HepG2 (cell line): ENCODE results near the gene RPS25. TPM values are rescaled to one million over a fixed set of nuclear protein-coding genes. Genes with fewer than 3 reads are reported as not detected.

Source experiments
- E2F1 ChIP-seq: sonication (generic); formaldehyde crosslinking; IDR thresholded peaks from 2 replicates; pipeline ENCODE4 v1.5.0; 2020; ENCODE audit warnings: missing genetic modification reagents
- GPBP1L1 ChIP-seq: sonication (generic); formaldehyde crosslinking; IDR thresholded peaks from 2 replicates; pipeline ENCODE4 v1.5.0; 2020; ENCODE audit warnings: mild to moderate bottlenecking, missing genetic modification reagents
- MBD4 ChIP-seq: IDR thresholded peaks from 2 replicates; pipeline ENCODE4 v1.6.1; 2012; ENCODE audit warnings: low read length, inconsistent platforms, borderline replicate concordance
- MTA1 ChIP-seq: sonication (generic); formaldehyde crosslinking; IDR thresholded peaks from 2 replicates; pipeline ENCODE4 v1.4.0; 2020; ENCODE audit warnings: missing genetic modification reagents, mild to moderate bottlenecking, borderline replicate concordance
- MXD1 ChIP-seq: sonication (generic); formaldehyde crosslinking; IDR thresholded peaks from 2 replicates; pipeline ENCODE4 v1.4.0; 2020; ENCODE audit warnings: mild to moderate bottlenecking, missing genetic modification reagents
- NBN ChIP-seq: fragments of 450-650 bp; conservative IDR thresholded peaks from 2 replicates; pipeline ENCODE4 v1.6.1; 2017
- NFKBIZ ChIP-seq: IDR thresholded peaks from 2 replicates; pipeline ENCODE4 v1.6.1; 2018; ENCODE audit warnings: missing genetic modification reagents, missing compliant biosample characterization
- NRL ChIP-seq: sonication (generic); formaldehyde crosslinking; IDR thresholded peaks from 2 replicates; pipeline ENCODE4 v1.5.0; 2020; ENCODE audit warnings: missing genetic modification reagents, mild to moderate bottlenecking, moderate library complexity, borderline replicate concordance
- POGZ ChIP-seq: sonication (generic); formaldehyde crosslinking; IDR thresholded peaks from 2 replicates; pipeline ENCODE4 v1.4.0; 2020; ENCODE audit warnings: mild to moderate bottlenecking, missing genetic modification reagents
- PRPF4 ChIP-seq: fragments of 200-400 bp; formaldehyde crosslinking; IDR thresholded peaks from 2 replicates; pipeline ENCODE4 v1.6.1; 2016; ENCODE audit warnings: low read length, low read depth; ENCODE audit not compliant: poor library complexity, severe bottlenecking
- SMARCC2 ChIP-seq: fragments of 450-650 bp; IDR thresholded peaks from 2 replicates; pipeline ENCODE4 v1.6.1; 2017; ENCODE audit warnings: antibody characterized with exemption, mild to moderate bottlenecking
- SSRP1 ChIP-seq: IDR thresholded peaks from 2 replicates; pipeline ENCODE4 v1.6.1; 2016; ENCODE audit warnings: control low read depth
- STAT5B ChIP-seq: sonication (generic); formaldehyde crosslinking; IDR thresholded peaks from 2 replicates; pipeline ENCODE4 v1.4.0; 2020; ENCODE audit warnings: missing genetic modification reagents
- TFDP2 ChIP-seq: sonication (generic); formaldehyde crosslinking; IDR thresholded peaks from 2 replicates; pipeline ENCODE4 v1.4.0; 2020; ENCODE audit warnings: missing genetic modification reagents
- THAP8 ChIP-seq: sonication (generic); formaldehyde crosslinking; IDR thresholded peaks from 2 replicates; pipeline ENCODE4 v1.5.1; 2020; ENCODE audit warnings: missing genetic modification reagents, mild to moderate bottlenecking, borderline replicate concordance
- YEATS2 ChIP-seq: sonication (generic); formaldehyde crosslinking; IDR thresholded peaks from 2 replicates; pipeline ENCODE4 v1.4.0; 2020; ENCODE audit warnings: missing genetic modification reagents, borderline replicate concordance
- ZFP62 ChIP-seq: sonication (generic); formaldehyde crosslinking; IDR thresholded peaks from 2 replicates; pipeline ENCODE4 v1.4.0; 2020; ENCODE audit warnings: missing genetic modification reagents
- ZMYM3 ChIP-seq: sonication (generic); formaldehyde crosslinking; IDR thresholded peaks from 2 replicates; pipeline ENCODE4 v1.5.1; 2020; ENCODE audit warnings: mild to moderate bottlenecking, missing genetic modification reagents
- ZNF143 ChIP-seq: sonication (generic); formaldehyde crosslinking; IDR thresholded peaks from 2 replicates; pipeline ENCODE4 v1.4.0; 2020; ENCODE audit warnings: missing genetic modification reagents
- ZNF275 ChIP-seq: sonication (generic); formaldehyde crosslinking; IDR thresholded peaks from 2 replicates; pipeline ENCODE4 v1.8.0; 2022; ENCODE audit warnings: missing genetic modification reagents, mild to moderate bottlenecking, inconsistent platforms, borderline replicate concordance
- ZNF382 ChIP-seq: sonication (generic); formaldehyde crosslinking; IDR thresholded peaks from 2 replicates; pipeline ENCODE4 v1.5.0; 2020; ENCODE audit warnings: missing genetic modification reagents, mild to moderate bottlenecking, borderline replicate concordance
- ZNF468 ChIP-seq: sonication (generic); formaldehyde crosslinking; IDR thresholded peaks from 2 replicates; pipeline ENCODE4 v1.8.0; 2022; ENCODE audit warnings: mild to moderate bottlenecking, moderate library complexity, missing genetic modification reagents
- ZNF546 ChIP-seq: sonication (generic); formaldehyde crosslinking; conservative IDR thresholded peaks from 2 replicates; pipeline ENCODE4 v1.8.1; 2023; ENCODE audit warnings: mild to moderate bottlenecking, missing genetic modification reagents
- ZNF720 ChIP-seq: sonication (generic); formaldehyde crosslinking; IDR thresholded peaks from 2 replicates; pipeline ENCODE4 v1.4.0; 2020; ENCODE audit warnings: missing genetic modification reagents
- polyA plus RNA-seq, 8 experiments: library from polyadenylated mRNA; depleted of rRNA in 3 of 8; stranded (reverse) in 7 of 8; unstranded in 1 of 8; fragments of >200 nt; fragmentation: Illumina TruSeq in 4 of 8; extraction: Trizol in 4 of 8; gene quantifications; 2 replicates each; pipeline versions ENCODE4 v1.2.1 to v1.2.3, GENCODE V29; 2011 to 2016; ENCODE audit warnings: low read depth in 4 of 8, missing spikeins in 1 of 8, mixed read lengths in 1 of 8; ENCODE audit not compliant: insufficient read depth in 1 of 8
- total RNA-seq, 5 experiments: library from RNA; depleted of rRNA; stranded (reverse); fragments of >200 nt; fragmentation: Illumina TruSeq; extraction: Trizol; gene quantifications; 2 replicates each; pipeline ENCODE4 v1.2.3, GENCODE V29; 2016; ENCODE audit warnings: low read depth in 1 of 5

RPS25 gene
- total and polyA plus RNA-seq, 2 of the 13 experiments (the other 11 are each of a cell fraction or from before 2014, with no cell fraction given), result 839 to 1,415 TPM

GRCh38 chr11:119057000-119057769 lies 39.0 kb upstream of the RPS25 start, which contains the start of gene HYOU1 (continued):
- TF ChIP-seq STAT5B (CRISPR knock-in tag) (0 out of 2 replicates have a peak, but pooled peaks have one; percentile 36), ZMYM3 (CRISPR knock-in tag) (no peak), TFDP2 (CRISPR knock-in tag) (0 out of 2 replicates have a peak, but pooled peaks have one; percentile 13), MTA1 (no peak), NRL (no peak), SMARCC2 (no peak), MXD1 (peak; percentile 24; the same call in 1 of the 2 replicates), ZNF720 (CRISPR knock-in tag) (no peak), MBD4 (no peak), GPBP1L1 (CRISPR knock-in tag) (no peak), YEATS2 (CRISPR knock-in tag) (peak; percentile 48; the same call in 1 of the 2 replicates), NBN (no peak), ZNF468 (CRISPR knock-in tag) (no peak), ZNF546 (CRISPR knock-in tag) (no peak), THAP8 (CRISPR knock-in tag) (no peak), NFKBIZ (CRISPR knock-in tag) (no peak), ZFP62 (CRISPR knock-in tag) (no peak), PRPF4 (no peak), ZNF275 (CRISPR knock-in tag) (no peak), ZNF382 (CRISPR knock-in tag) (no peak), ZNF143 (no peak), E2F1 (CRISPR knock-in tag) (no peak), POGZ (CRISPR knock-in tag) (no peak), SSRP1 (CRISPR knock-in tag) (peak; percentile 48; the same call in 1 of the 2 replicates)
